Lower leg skin (tissue), 4 donors: ENCODE data around the gene NRXN2. TPM values are rescaled to one million over a fixed set of nuclear protein-coding genes. Genes with fewer than 3 reads are reported as not detected.

Experiments used
- DNase-seq, 2 donors: peaks; one replicate each; pipeline ENCODE4 v3.0.0-alpha.2; 2019; ENCODE audit warnings: low spot score in 2 of 2
- H3K4me3 ChIP-seq: fragments of 200-600 bp; sonication (generic); 2 replicates; pipeline ENCODE4 v1.5.1; 2017; ENCODE audit warnings: mild to moderate bottlenecking, low read depth; ENCODE audit not compliant: poor library complexity, severe bottlenecking
- CTCF ChIP-seq, 3 donors: fragments of 450-650 bp; IDR thresholded peaks; one replicate each; pipeline ENCODE4 v1.5.1; 2016; ENCODE audit warnings: antibody characterized with exemption in 3 of 3, mild to moderate bottlenecking in 3 of 3, moderate library complexity in 2 of 3
- POLR2A ChIP-seq, 2 donors: fragments of 450-650 bp; IDR thresholded peaks; one replicate each; pipeline ENCODE4 v1.6.1; 2016 to 2017; ENCODE audit warnings: antibody characterized with exemption in 2 of 2, mild to moderate bottlenecking in 1 of 2, moderate library complexity in 1 of 2
- WGBS, 2 donors: methylation state at CpG; one replicate each; pipeline ENCODE4 v1.1.5; 2018; 5-methylcytosine and 5-hydroxymethylcytosine counted together
- intact Hi-C: fragments of 100-400 bp; cut with DNase I; formaldehyde crosslinking; loops from one replicate; pipeline ENCODE4 v1.15.0; 2023; ENCODE audit warnings: low total_unique reads
- total RNA-seq, 4 donors: library from RNA; depleted of rRNA; stranded (reverse); fragments of >200 nt; gene quantifications; one replicate each; pipeline ENCODE4 v1.1.0, GENCODE V29; 2016

Gene NRXN2
- total RNA-seq, 4 donors from 2014 or later = 0.27 to 7.0 (median 1.1) TPM; not detected in 1

GRCh38 chr11:64722141-64723065, 594 bp downstream of the NRXN2 start:
- TF ChIP-seq POLR2A (IDR thresholded peaks at IDR 0.05) = no peak
- no peak for TF ChIP-seq CTCF (IDR thresholded peaks at IDR 0.05)
- H3K4me3 ChIP-seq = no peak overlapping the region
- 9 to 13% methylated on average over 20 to 33 of the region's 36 CpGs for WGBS, 2 donors
- intact Hi-C loops = no loop called here
- DNase-seq = no peak

GRCh38 chr11:64721359-64721699, 1.7 kb downstream of the NRXN2 start:
- 44 to 79% methylated on average over 3 of the region's 3 CpGs for WGBS, 2 donors
- no peak for DNase-seq
- no peak for TF ChIP-seq POLR2A (IDR thresholded peaks at IDR 0.05)
- TF ChIP-seq CTCF (IDR thresholded peaks at IDR 0.05) = no peak
- H3K4me3 ChIP-seq = no peak overlapping the region
- intact Hi-C loops = no loop called here

- no peak for DNase-seq
- TF ChIP-seq CTCF (IDR thresholded peaks at IDR 0.05) (no peak), POLR2A (IDR thresholded peaks at IDR 0.05) (no peak)
- intact Hi-C loops = no loop called here
- no peak overlapping the region for H3K4me3 ChIP-seq
- 58 to 66% methylated on average over 12 of the region's 12 CpGs for WGBS, 2 donors
These were observed 2.2 kb downstream of the NRXN2 start for GRCh38 chr11:64720640-64721358.

- TF ChIP-seq CTCF (IDR thresholded peaks at IDR 0.05) (no peak), POLR2A (IDR thresholded peaks at IDR 0.05) (no peak)
- no peak overlapping the region for H3K4me3 ChIP-seq
- intact Hi-C loops = no loop called here
- WGBS, 2 donors = 63 to 64% methylated on average over 9 of the region's 9 CpGs
- DNase-seq = no peak
These were observed 2.8 kb downstream of the NRXN2 start for GRCh38 chr11:64720167-64720566.

- H3K4me3 ChIP-seq = no peak overlapping the region
- DNase-seq = no peak
- 85 to 86% methylated on average over 10 of the region's 10 CpGs for WGBS, 2 donors
- TF ChIP-seq POLR2A (IDR thresholded peaks at IDR 0.05) = no peak
- intact Hi-C loops = no loop called here
These were observed 3.6 kb downstream of the NRXN2 start for GRCh38 chr11:64719406-64719805.

- no peak overlapping the region for H3K4me3 ChIP-seq
- 52 to 59% methylated on average over 4 of the region's 4 CpGs for WGBS, 2 donors
- TF ChIP-seq CTCF (IDR thresholded peaks at IDR 0.05) (no peak), POLR2A (IDR thresholded peaks at IDR 0.05) (no peak)
- no peak for DNase-seq
- intact Hi-C loops = no loop called here
These were observed 4.2 kb downstream of the NRXN2 start for GRCh38 chr11:64718780-64719124.
